Measurements from ENCODE around the gene ROBO2. TPM values are rescaled to one million over a fixed set of nuclear protein-coding genes. Genes with fewer than 3 reads are reported as not detected.

The ROBO2 gene
- polyA plus RNA-seq, 1 experiment, result 16.3 TPM

GRCh38 chr3:77096145-77096544 is 56.2 kb downstream of the ROBO2 start:
- no peak for TF ChIP-seq CTCF (IDR thresholded peaks at IDR 0.05; ENCODE audit: low read depth, low read length)
- no peaks in the 10 kb centered on the region for H3K27me3 ChIP-seq (ENCODE audit: control insufficient read depth, insufficient read depth, low read length)
- H3K27ac ChIP-seq (ENCODE audit: low read depth, low read length), result no peak overlapping the region
- POLR2A ChIA-PET, result no interaction called here
- H3K9me3 ChIP-seq (ENCODE audit: control insufficient read depth, insufficient read depth, low read length), result peaks cover 6% of the 10 kb centered on the region
- DNase-seq (ENCODE audit: low read depth, low spot score), result no peak
- no peak overlapping the region for H3K4me3 ChIP-seq (ENCODE audit: low read depth, low read length)
- CTCF ChIA-PET, result no interaction called here

GRCh38 chr3:77096966-77097890 is 57.3 kb downstream of the ROBO2 start:
- Histone ChIP-seq H3K27ac (ENCODE audit: low read depth, low read length) (no peak overlapping the region), H3K27me3 (ENCODE audit: control insufficient read depth, insufficient read depth, low read length) (no peaks in the 10 kb centered on the region), H3K9me3 (ENCODE audit: control insufficient read depth, insufficient read depth, low read length) (peaks cover 6% of the 10 kb centered on the region), H3K4me3 (ENCODE audit: low read depth, low read length) (no peak overlapping the region)
- POLR2A ChIA-PET, result no interaction called here
- TF ChIP-seq CTCF (IDR thresholded peaks at IDR 0.05; ENCODE audit: low read depth, low read length), result no peak
- CTCF ChIA-PET, result interaction anchor here (1.0 kb wide), 1 partner anchor 223 kb away, joined by 4 read pairs; no protein-coding TSS in a partner anchor
- DNase-seq (ENCODE audit: low read depth, low spot score), result no peak

- DNase-seq (ENCODE audit: low read depth, low spot score), result no peak
Measured at GRCh38 chr3:77102951-77103769, 63.3 kb downstream of the ROBO2 start.

GRCh38 chr3:77122652-77123051 is 82.8 kb downstream of the ROBO2 start:
- no peak for DNase-seq (ENCODE audit: low read depth, low spot score)
- TF ChIP-seq CTCF (IDR thresholded peaks at IDR 0.05; ENCODE audit: low read depth, low read length), result no peak
- no peaks in the 10 kb centered on the region for H3K27me3 ChIP-seq (ENCODE audit: control insufficient read depth, insufficient read depth, low read length)
- CTCF ChIA-PET, result no interaction called here
- POLR2A ChIA-PET, result no interaction called here
- no peak overlapping the region for H3K4me3 ChIP-seq (ENCODE audit: low read depth, low read length)
- no peaks in the 10 kb centered on the region for H3K9me3 ChIP-seq (ENCODE audit: control insufficient read depth, insufficient read depth, low read length)
- H3K27ac ChIP-seq (ENCODE audit: low read depth, low read length), result no peak overlapping the region

More at GRCh38 chr3:77102951-77103769, 63.3 kb downstream of the ROBO2 start:
- no peak overlapping the region for H3K4me3 ChIP-seq (ENCODE audit: low read depth, low read length)
- TF ChIP-seq CTCF (IDR thresholded peaks at IDR 0.05; ENCODE audit: low read depth, low read length), result no peak
- POLR2A ChIA-PET, result interaction anchor here (0.6 kb wide), 1 partner anchor 90 kb away, joined by 3 read pairs; no protein-coding TSS in a partner anchor
- peaks cover 3% of the 10 kb centered on the region; the same call in 1 of the 2 replicates for H3K9me3 ChIP-seq (ENCODE audit: control insufficient read depth, insufficient read depth, low read length)
- CTCF ChIA-PET, result interaction anchor here (0.6 to 0.7 kb wide), 4 partner anchors 345 to 1542 kb away, joined by 3 to 6 read pairs (median 4); no protein-coding TSS in a partner anchor
- peak overlapping the region; percentile 34 for H3K27ac ChIP-seq (ENCODE audit: low read depth, low read length)
- H3K27me3 ChIP-seq (ENCODE audit: control insufficient read depth, insufficient read depth, low read length), result no peaks in the 10 kb centered on the region

Measured in AG04450 (cell line).